SW 1271 (cell line): ENCODE results near the gene JAK1.

Experiments used
- DNase-seq, 2 experiments: peaks; one replicate each; lab custom pipeline; 2025; lab: John Stamatoyannopoulos, UW

The JAK1 gene

DNA sequence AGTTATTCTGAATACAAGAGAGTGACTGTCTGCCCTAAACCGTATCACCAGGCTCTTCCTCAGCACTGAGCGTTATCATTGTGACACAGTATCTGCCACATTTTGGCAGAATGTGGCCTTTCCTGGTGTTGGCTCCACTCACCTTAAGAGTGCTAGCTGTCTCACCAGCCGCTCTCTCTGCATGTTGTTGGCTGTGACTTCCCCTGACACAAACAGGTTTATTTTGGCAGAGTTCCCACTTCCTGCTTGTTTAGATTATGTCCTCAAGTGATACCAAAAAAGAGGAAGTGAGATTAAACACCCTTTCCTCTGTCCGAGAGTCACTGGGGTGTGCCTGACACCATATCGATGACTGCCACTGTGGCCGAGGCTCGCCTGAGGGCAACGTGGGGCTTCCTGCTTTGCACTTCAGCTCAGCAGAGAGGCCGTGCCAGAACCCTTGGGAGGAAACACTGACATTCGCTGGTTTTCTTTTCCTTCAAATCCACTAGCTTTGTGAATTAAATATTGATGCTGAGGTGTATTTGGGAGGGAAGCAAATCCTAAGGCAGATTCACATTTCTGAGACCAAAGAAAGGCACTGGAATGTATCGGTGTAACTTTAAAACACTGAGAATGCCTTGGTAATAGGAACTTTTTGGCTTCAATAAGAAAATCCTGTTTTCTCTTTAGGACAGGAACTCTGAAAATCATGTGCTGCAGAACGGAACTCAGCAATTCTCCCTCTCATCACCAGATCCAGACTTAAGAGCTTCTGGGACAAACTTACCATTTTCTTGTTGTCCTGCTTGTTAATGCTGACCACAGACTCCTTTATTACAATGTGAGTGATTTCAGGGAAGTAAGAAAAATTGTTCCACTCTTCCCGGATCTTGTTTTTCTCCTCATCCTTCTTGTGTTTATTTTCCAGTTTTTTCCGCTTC lies 102.1 kb downstream of the JAK1 start:
- no peak for DNase-seq

DNA sequence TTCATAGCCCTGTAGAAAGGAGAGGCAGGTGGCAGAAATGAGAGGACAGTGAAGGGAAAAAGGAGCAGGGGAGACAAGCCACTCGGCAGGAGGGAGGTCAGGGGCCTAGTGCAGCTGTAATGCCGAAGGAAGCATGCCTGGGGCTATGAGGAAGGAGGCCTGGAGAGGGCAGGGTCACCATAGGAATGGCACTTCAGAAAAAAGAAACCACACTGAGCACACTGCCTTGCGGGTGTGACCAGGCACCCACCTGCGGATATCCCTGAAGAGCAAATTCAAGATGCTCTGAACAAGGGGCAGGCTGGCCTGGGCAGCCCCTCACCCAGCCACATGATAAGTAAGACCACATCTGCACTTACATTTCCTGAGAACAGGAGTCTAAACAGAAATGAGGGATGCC lies 104.7 kb downstream of the JAK1 start:
- DNase-seq = peak in 1 of 2 experiments; percentile 14

DNA sequence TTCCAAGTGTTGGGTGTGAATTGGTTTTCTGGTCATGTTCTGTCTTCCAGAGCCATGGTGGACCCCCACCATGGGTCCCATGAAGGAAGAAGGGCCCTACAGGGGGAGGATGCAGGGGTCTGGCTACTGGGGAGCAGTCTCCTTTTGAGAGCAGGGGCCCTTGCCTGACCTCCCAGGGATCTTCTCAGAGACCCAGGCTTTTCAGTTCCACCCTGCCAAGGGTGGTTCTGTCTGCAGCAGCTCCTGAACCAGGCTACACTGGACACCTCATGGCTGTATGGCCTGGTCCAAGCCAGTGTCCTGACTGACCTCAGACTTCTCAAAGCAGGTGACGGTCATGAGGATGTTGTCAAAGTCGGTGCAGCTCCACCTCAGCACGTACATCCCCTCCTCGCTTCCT lies 109.0 kb downstream of the JAK1 start:
- no peak for DNase-seq

GRCh38 chr1:64856553-64856952 lies 109.8 kb downstream of the JAK1 start:
- DNase-seq = no peak

DNA sequence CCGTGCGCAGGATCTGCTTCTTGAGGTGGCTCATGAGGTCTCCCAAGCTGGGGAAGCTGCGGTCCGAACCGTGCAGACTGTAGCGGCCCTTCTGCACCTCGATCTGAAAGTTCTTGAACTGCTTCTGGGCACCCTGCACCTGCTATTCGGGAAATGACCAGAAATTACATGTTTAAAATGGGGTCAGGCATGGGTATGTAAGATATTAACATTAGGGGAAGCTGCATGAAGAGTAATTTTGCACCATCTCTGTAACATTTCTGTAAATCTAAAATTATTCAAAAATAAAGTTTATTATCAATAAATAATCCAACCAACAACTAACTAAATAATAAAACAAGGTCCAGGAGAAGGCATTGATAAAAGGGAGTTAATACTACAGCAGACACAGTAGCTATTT lies 110.8 kb downstream of the JAK1 start:
- DNase-seq = no peak

DNA sequence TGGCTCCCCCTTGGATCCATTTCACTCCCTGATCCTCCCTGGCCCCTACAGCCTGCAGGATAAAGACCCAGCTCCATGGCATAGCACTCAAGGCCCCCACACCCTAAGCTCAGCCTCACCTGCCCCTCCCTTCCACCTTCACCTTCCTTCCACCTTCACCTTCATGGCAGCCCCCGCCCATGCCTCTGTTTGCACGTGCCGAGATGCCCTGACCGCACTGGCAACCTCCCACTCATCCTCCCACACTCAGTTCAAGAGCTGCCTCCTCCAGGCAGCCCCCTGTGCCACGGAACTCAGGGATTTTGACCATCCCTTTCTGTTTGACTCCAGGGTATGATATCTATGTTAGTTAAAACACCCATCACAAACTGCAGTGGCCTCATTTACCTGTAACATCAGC lies 111.7 kb downstream of the JAK1 start:
- DNase-seq = no peak

DNA sequence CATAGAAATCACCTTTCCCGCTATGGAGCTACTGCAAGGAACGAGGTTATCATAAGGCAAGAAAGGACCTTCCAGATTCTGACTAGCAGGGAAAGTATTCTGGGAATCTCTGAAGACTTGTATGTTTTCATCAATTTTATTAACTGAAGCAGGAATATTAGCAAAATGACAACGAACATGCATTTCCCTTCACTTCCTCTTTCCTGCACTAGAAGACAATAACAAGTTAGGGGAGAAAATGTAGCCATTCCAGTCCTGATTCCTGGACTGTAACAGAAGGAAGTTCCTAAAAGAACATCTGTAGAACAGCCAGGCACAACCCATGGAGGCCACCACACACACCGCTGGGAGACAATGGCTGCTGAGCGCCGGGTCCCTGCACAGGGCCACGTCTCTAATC lies 114.7 kb downstream of the JAK1 start:
- no peak for DNase-seq

GRCh38 chr1:64850846-64851245 lies 115.5 kb downstream of the JAK1 start:
- no peak for DNase-seq

- no peak for DNase-seq
These were observed 116.4 kb downstream of the JAK1 start for GRCh38 chr1:64849942-64850341.

- no peak for DNase-seq
These were observed 117.5 kb downstream of the JAK1 start for GRCh38 chr1:64848803-64849202.

GRCh38 chr1:64848136-64848535 lies 118.2 kb downstream of the JAK1 start:
- DNase-seq = no peak

GRCh38 chr1:64847666-64848065 lies 118.7 kb downstream of the JAK1 start:
- no peak for DNase-seq

DNA sequence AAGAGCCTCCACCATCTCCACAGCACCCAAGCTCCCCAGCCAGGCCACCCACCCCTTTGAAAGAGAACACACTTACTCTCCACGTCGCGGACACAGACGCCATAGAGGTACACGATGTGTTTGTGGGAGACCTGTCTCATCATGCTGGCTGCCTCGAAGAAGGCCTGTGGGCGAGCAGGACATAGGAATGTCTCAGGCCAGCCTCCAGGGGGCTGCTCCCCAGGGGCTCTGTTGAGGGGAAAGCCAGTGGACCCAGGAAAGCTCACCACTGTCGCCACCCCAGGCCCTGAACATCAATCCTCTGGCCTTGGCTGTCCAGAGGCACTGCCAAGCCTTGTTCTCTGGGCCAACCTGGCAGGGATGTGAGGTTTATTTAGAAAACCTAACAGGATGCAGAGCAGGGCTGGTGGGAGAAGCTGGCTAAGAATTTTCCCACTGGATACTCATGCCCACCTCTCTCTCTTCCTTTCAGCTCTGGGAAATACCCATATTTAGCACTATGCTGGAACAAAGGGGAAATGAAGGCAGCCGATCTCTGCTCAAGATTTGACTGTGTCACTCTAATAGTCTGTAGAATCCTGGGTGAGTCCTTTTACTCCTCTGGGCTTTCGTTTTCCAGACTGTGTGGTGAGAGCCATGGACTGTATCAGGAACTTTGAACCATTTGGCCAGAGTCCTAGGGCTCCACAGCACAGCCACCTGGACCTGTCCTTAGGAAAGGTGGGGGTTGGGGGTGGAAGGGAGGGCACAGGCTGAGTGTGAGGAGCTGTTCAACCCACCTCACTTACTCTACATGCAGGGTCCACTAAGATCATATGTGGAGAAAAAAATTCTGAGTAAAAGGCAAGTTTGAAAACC lies 119.5 kb downstream of the JAK1 start:
- no peak for DNase-seq

DNA sequence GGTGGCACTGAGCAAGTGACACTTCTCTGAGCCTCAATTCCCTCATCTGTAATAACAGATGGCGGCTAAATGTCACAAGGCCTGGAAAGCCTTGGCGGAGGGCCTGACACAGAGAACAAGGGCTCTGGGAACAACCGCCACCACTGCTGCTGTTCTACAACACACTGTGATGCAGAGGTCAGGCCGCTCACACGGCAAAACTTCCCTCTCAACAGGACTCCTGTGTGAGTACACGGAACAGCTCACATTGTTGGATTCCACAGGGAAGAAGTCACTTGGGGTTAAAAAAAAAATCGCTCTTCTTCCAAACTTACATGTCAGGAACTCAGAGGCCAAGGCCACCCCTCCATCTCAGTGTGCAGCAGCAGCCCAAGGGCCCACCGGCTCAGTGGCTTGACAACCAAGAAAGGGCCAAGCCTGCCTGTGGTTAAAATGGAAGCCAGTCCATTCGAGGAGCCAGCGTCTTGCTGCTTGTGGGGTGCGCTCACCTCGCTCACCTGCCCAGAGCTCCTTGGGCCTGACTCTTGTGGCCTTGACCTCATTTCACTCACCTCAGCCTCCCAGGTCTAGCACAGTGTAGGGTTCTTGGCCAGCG lies 120.4 kb downstream of the JAK1 start:
- DNase-seq = no peak

DNA sequence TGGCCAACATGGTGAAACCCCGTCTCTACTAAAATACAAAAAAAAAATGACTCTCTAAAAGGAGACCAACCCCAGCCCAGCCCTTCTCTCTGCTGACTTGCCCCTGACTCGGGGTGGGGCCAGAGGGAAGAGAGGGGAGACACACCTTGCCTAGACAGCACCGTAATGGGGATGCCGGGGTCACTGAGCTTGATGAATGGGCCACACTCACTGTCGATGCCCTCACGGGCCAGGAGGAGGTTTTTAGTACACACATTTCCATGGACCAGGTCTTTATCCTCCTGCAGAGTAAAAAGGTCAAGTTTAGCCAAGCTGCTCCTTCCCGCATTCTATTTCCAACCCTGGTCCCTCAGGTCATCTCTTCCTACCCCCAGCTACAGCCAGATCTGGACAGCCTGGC lies 121.7 kb downstream of the JAK1 start:
- DNase-seq = no peak

- no peak for DNase-seq
These were observed 122.2 kb downstream of the JAK1 start for GRCh38 chr1:64844175-64844574.

- no peak for DNase-seq
These were observed 122.7 kb downstream of the JAK1 start for GRCh38 chr1:64843675-64844074.

- DNase-seq = no peak
These were observed 124.1 kb downstream of the JAK1 start for GRCh38 chr1:64842224-64842623.

GRCh38 chr1:64841330-64842065 lies 124.9 kb downstream of the JAK1 start:
- no peak for DNase-seq

GRCh38 chr1:64839732-64840405 lies 126.5 kb downstream of the JAK1 start:
- DNase-seq = no peak

DNA sequence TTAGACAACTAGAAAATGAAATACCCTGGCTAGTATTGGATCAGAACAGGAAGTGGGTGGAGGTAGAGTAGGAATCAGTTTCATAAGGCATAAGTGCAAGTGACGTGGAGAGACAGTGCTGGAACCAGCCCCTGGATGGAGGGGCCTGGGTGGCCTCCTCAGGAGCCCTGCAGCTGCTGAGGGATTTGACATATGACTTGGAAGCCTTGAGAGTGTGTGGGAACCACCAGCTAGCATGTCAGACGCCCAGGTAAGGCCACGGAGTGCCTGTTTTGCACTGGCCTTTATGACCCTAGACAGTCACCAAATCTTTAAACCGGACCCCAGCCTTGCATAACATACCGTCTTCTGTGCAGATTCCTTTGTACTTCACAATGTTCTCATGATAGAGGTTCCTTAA lies 127.1 kb downstream of the JAK1 start:
- no peak for DNase-seq
